HUES48 (cell line): Measurements from ENCODE around the gene PDIA2.
A peak's percentile ranks its signal among the peaks of the same experiment; 100 is the strongest.

ENCODE experiments used
- H3K27ac ChIP-seq: one replicate; pipeline ENCODE4 v1.7.0; 2013; ENCODE audit warnings: low read depth, low read length, inconsistent platforms
- H3K27me3 ChIP-seq: 2 replicates; pipeline ENCODE4 v1.6.1; 2013; ENCODE audit warnings: mild to moderate bottlenecking, low read length; ENCODE audit not compliant: control insufficient read depth, insufficient read depth
- H3K36me3 ChIP-seq: 2 replicates; pipeline ENCODE4 v1.6.1; 2013; ENCODE audit warnings: low read length; ENCODE audit not compliant: control insufficient read depth, insufficient read depth
- H3K4me1 ChIP-seq: 2 replicates; pipeline ENCODE4 v1.6.1; 2013; ENCODE audit warnings: mild to moderate bottlenecking, low read length; ENCODE audit not compliant: control insufficient read depth, insufficient read depth
- H3K4me3 ChIP-seq: 2 replicates; pipeline ENCODE4 v1.5.1; 2013; ENCODE audit warnings: mild to moderate bottlenecking, low read depth, low read length
- H3K9ac ChIP-seq: 2 replicates; pipeline ENCODE4 v1.6.1; 2013; ENCODE audit warnings: mild to moderate bottlenecking, low read depth, low read length, moderate library complexity
- H3K9me3 ChIP-seq: 2 replicates; pipeline ENCODE4 v1.6.1; 2013; ENCODE audit warnings: low read length; ENCODE audit not compliant: control insufficient read depth, insufficient read depth

Gene PDIA2

DNA sequence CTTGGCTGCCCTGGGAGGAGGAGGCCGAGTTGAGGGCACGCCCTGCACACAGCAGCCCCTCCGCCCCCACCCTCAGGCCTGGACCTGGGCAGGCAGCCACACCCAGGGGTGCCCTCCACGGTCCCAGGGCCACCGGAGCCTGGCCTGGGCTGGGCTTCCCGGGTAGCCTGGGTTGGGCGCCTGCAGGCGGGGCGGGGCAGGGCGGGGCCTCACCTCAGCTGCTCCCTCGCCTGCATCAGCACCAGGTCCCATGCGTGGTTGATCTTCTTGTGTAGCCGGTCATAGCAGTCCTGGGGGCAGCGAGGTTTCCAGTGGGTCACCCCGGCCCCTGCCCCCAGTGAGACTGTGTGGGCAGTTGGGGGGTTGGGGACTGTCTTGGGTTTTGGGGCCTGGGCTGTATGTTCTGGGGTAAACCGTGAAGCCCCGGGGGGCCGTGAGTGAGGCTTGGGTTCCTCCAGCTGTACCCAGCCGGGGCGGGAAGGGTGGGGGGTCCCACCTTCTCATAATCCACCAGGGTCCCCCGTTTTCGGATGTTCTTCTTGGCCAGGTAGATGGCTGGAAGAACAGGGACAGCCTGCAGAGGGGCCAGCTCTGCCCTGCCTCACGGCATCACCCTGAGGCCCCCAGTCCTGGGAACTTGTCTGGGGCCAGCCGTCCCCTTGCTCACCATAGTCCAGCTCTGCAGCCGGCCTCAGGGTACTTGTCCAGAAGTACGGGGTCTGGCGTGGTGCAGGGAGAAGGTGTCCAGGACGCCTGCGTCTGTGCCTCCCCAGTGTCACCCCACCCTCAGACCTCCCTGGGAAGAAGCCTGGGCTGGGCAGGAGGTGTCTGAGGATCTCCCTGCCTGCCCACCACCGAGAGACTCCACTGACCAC is 9.2 kb upstream of the PDIA2 start:
- H3K4me1 ChIP-seq = no peaks in the 10 kb centered on the region
- no peak overlapping the region for H3K27ac ChIP-seq
- H3K9ac ChIP-seq = no peak overlapping the region
- peaks cover 23% of the 10 kb centered on the region for H3K27me3 ChIP-seq
- H3K9me3 ChIP-seq = no peaks in the 10 kb centered on the region
- H3K4me3 ChIP-seq = no peak overlapping the region
- H3K36me3 ChIP-seq = no peaks in the 10 kb centered on the region

DNA sequence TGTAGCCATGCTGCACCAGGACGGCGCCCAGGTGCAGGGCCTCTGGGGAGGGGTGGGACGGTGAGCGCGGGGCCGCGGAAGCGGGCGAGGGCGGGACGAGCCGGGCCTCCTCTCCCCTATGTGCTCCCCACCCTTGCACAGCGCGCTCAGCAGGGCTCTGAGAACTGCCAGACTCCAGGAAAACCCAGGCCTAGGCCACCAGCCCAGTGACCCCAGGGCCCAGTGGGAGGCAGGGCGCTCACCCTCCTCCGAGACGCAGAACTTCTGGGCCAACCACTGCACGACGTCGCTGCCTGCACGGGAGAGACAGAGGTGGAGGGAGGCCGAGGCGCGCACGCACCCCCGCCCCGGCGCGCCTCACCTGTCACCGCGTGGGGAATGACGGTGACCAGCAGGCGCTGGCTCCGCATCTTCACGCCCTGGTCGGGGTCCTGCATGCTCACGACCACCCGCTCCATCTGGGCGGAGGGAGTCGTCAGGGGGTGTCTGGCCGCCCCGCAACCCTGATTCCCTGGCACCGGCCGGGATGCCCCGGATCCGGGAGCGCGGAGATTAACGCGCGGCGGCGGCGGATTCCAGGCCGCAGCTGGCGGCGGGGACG is 7.8 kb upstream of the PDIA2 start:
- H3K9ac ChIP-seq = no peak overlapping the region
- no peaks in the 10 kb centered on the region for H3K4me1 ChIP-seq
- H3K9me3 ChIP-seq = no peaks in the 10 kb centered on the region
- H3K27ac ChIP-seq = no peak overlapping the region
- peaks cover 34% of the 10 kb centered on the region for H3K27me3 ChIP-seq
- H3K36me3 ChIP-seq = no peaks in the 10 kb centered on the region
- H3K4me3 ChIP-seq = peak overlapping the region; percentile 65

DNA sequence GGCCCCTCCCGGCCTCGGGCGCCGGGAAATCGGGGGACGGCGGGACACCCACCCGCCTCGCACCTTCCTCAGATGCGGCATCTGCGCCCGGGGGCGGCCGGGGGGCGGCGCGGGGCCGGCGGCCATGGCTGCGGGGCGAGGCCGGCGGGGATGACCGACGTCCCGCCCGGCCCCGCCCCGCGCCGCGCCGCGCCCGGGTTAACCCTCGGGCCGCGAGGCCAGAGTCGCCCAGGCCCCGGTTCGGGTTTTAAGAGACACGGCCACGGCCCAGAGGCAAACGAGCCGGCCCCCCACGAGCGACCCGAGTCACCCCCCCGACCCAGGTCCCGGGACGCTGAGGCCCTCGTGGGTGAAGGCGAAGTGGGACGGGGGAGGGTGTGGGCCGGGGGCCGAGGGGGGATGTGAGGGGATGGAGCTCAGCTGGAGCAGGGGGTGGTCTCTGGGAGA is 7.2 kb upstream of the PDIA2 start, which contains the start of gene RGS11:
Gene RGS11 (minus strand): TSS at position 159 of the 447 bp plus-strand sequence. CDS start 33 bp downstream, at position 126.
- peak within 1 kb of the TSS; percentile 65 for H3K4me3 ChIP-seq
- H3K9ac ChIP-seq = no peak within 1 kb of the TSS
- peaks cover 37% of the 10 kb centered on the region for H3K27me3 ChIP-seq

DNA sequence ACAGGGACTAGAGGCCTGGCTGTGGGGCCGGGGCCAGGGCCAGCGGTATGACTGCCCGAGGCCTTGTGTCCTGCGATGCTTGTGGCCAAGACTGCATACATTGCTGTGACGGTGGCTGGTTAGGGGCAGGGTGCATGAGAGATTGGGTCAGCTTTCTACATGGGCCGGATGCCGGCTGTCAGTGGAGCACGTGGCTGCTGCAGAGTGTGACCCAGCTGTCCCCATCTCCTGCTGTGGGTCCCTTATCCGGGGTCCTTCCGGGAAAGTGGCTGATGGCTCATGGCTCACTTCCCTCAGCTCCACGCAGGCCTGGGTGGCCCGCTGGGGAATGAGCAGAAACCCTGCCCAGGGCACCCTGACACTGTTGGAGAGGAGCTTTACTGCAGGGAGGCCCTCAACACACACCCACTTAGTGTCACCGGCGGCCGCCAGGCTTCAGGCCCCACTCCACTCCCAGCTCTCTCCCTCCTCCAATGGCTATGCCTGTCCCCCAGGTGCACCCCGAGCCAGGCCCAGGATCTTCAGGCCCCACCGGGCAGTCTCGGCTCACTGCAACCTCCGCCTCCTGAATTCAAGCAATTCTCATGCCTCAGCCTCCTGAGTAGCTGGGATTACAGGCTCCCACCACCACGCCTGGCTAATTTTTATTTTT is 6.4 kb upstream of the PDIA2 start:
- no peaks in the 10 kb centered on the region for H3K36me3 ChIP-seq
- H3K9ac ChIP-seq = no peak overlapping the region
- no peak overlapping the region for H3K27ac ChIP-seq
- no peaks in the 10 kb centered on the region for H3K9me3 ChIP-seq
- peaks cover 45% of the 10 kb centered on the region for H3K27me3 ChIP-seq
- H3K4me3 ChIP-seq = no peak overlapping the region
- H3K4me1 ChIP-seq = no peaks in the 10 kb centered on the region

More for the DNA sequence above, 7.2 kb upstream of the PDIA2 start, which contains the start of gene RGS11:
- Histone ChIP-seq H3K27ac (no peak within 1 kb of the TSS), H3K36me3 (no peaks in the 10 kb centered on the region), H3K9me3 (no peaks in the 10 kb centered on the region), H3K4me1 (no peaks in the 10 kb centered on the region)

DNA sequence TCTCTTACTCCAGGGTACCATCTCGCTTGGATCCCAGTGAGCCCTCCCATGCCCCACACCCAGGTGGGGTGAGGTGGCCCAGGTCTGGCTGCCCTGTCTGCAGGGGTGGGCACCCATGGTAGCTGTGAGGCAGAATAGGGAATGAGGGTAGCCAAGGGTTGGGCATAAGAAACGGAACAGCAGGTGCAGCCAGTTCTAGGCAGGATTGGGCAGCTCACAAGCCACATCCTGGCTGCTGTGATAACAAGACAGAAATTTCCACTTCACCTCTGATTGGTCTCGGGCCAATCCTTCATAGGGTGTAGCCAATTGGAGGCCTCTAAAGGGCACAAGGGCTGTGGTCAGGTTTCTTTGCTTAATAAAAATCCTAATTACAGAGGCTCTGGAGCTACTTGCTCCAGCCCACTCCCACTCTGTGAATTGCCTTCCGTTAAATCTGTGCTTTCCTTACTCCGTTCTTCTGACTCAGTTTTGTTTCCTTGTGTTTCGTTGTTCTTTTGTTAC is 4.0 kb upstream of the PDIA2 start:
- Histone ChIP-seq H3K27me3 (peaks cover 49% of the 10 kb centered on the region), H3K36me3 (no peaks in the 10 kb centered on the region), H3K27ac (no peak overlapping the region), H3K9me3 (no peaks in the 10 kb centered on the region), H3K4me3 (no peak overlapping the region), H3K9ac (no peak overlapping the region), H3K4me1 (no peaks in the 10 kb centered on the region)

DNA sequence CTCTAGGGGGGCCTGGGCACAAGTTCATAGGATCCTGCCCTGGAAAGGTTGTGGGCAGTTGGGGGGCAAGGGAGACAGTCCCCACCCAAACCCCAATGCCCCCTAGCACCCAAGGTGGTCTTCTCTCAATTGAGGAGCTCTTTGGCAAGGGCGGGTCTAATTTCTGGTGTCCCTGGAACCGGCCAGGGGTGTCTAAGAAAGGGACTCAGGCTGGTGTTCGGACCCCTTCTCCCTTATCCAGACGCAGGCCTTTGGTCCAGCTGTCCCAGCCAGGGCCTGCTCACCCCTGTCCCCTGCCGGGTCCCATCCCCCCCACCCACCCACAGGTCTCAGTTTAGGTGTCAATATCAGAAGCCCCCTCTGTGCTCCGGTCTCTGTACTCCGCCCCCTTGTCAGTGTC is 3.4 kb upstream of the PDIA2 start:
- H3K27me3 ChIP-seq = peaks cover 44% of the 10 kb centered on the region
- H3K27ac ChIP-seq = no peak overlapping the region
- no peaks in the 10 kb centered on the region for H3K9me3 ChIP-seq
- H3K4me3 ChIP-seq = no peak overlapping the region
- H3K4me1 ChIP-seq = no peaks in the 10 kb centered on the region
- H3K9ac ChIP-seq = no peak overlapping the region
- H3K36me3 ChIP-seq = no peaks in the 10 kb centered on the region

DNA sequence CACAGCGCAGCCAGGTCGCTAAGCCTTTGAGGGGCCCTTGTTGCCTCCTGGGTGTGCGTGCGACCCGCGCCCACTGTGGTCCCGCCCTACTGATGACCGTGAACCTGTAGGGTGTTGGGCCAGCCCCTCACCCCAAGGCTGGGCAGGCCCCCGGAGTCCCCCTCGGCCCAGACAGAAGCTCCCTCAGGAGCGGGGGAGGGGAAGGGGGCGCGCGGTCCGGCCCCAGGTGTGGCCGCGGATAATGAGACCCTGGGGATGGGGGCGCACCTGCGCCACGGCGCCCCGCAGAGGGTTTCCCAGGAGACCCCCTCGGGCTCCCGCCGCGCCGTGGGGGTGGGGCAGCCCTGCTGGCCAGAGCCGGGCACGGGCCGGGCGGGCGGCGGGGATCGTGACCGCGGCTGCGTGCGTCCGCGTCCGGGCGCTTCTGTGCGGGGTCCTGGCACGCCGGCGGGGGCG is 2.9 kb upstream of the PDIA2 start:
- Histone ChIP-seq H3K4me1 (no peaks in the 10 kb centered on the region), H3K36me3 (no peaks in the 10 kb centered on the region), H3K9me3 (no peaks in the 10 kb centered on the region), H3K27me3 (peaks cover 39% of the 10 kb centered on the region), H3K9ac (no peak overlapping the region), H3K27ac (no peak overlapping the region), H3K4me3 (peak overlapping the region; percentile 52; the same call in 1 of the 2 replicates)

DNA sequence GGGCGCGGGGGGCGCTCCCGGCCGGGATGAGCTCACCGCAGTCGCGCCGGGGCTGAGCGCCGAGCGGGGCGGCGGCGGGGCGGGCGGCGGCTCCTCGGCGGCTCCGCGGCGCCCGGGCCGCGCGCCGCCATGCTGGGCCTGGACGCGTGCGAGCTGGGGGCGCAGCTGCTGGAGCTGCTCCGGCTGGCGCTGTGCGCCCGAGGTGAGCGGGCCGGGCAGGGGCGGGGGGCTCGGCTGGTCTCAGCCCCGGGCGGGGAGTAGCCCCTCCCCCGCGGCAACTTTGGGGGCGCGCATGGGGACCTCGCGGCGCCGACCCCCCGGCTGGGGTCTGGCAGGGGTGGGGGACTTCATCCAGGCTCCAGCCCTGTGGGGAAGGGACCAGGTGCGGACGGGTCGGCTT is 2.4 kb upstream of the PDIA2 start, which contains the start of gene ARHGDIG:
Gene ARHGDIG (plus strand): TSS at position 40 of the 400 bp plus-strand sequence. CDS start 90 bp downstream, at position 130.
- Histone ChIP-seq H3K4me3 (peak within 1 kb of the TSS; percentile 63), H3K27me3 (peaks cover 35% of the 10 kb centered on the region), H3K9ac (no peak within 1 kb of the TSS), H3K27ac (no peak within 1 kb of the TSS), H3K9me3 (no peaks in the 10 kb centered on the region), H3K4me1 (no peaks in the 10 kb centered on the region), H3K36me3 (no peaks in the 10 kb centered on the region)

DNA sequence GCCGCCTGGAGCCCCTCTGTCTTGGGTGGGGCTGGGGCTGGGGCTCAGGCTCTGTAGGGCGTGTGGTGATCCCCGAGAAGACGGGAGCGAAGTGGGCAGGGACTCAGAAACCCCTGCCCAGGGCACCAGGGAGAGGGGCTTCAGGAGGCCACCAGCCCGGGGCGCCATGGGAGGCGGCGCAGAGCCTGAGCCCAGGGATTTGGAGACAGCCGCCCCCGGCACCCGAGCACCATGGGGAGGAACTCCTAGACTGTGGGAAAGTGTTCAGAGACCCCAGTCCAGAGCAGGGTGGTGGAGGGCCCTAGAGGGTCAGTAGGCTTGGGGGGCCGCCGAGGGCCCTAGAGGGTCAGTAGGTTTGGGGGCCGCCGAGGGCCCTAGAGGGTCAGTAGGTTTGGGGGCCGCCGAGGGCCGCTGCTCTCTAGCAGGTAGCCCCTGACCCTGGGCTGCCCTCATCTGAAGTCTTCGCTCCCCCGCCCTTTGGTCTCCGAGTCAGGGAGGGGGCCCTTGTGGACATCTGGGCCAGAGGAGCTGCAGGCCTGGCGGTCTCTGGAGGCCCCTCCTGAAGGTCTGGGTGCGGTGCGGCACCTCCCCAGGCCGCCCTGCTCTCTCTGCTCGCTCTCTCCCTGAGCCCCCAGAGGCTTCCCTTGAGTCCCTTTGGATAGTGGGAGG is 1.8 kb upstream of the PDIA2 start:
- H3K27me3 ChIP-seq = peaks cover 32% of the 10 kb centered on the region
- no peak overlapping the region for H3K9ac ChIP-seq
- H3K4me1 ChIP-seq = no peaks in the 10 kb centered on the region
- no peaks in the 10 kb centered on the region for H3K36me3 ChIP-seq
- peak overlapping the region; percentile 63 for H3K4me3 ChIP-seq
- no peaks in the 10 kb centered on the region for H3K9me3 ChIP-seq
- H3K27ac ChIP-seq = no peak overlapping the region

DNA sequence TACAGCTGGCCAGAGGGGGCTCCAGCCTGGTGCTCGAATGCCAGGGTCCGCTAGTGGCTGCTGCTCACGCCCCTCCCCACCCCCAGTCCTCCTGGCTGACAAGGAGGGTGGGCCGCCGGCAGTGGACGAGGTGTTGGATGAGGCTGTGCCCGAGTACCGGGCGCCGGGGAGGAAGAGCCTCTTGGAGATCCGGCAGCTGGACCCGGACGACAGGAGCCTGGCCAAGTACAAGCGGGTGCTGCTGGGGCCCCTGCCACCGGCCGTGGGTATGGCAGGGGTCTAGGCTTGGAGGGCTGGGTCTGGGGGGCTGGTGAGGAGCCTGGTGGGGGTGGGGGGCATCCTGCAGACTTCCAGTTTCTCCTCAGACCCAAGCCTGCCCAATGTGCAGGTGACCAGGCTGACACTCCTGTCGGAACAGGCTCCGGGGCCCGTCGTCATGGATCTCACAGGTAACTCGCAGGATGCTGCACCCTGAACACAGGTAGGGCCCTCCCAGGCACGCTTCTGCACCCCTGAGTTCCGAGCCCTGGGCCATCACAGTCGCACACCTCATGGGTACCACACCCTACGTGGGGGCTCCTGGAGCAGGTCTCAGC is 1.2 kb upstream of the PDIA2 start:
- no peaks in the 10 kb centered on the region for H3K9me3 ChIP-seq
- no peak overlapping the region for H3K27ac ChIP-seq
- H3K9ac ChIP-seq = no peak overlapping the region
- H3K4me1 ChIP-seq = no peaks in the 10 kb centered on the region
- peaks cover 26% of the 10 kb centered on the region for H3K27me3 ChIP-seq
- no peak overlapping the region for H3K4me3 ChIP-seq
- H3K36me3 ChIP-seq = peaks cover 4% of the 10 kb centered on the region
